Stimulated activated CD8-positive, alpha-beta memory T cell treated with anti-CD3 and anti-CD28 coated beads, Interleukin-12 subunit alpha, Interleukin-12 subunit beta, amount 100 ng/mL, for 1 hour (primary cell): ENCODE measurements around the gene DAO.
"Not testable (repeated sequence)": the region's sequence is repeated elsewhere in the genome, so short reads cannot be mapped to it uniquely, and the experiment has no call there.

Experiments
- DNase-seq: peaks from one replicate; pipeline ENCODE4 v3.0.0-alpha.2; 2020; ENCODE audit warnings: low read depth

DAO gene

DNA sequence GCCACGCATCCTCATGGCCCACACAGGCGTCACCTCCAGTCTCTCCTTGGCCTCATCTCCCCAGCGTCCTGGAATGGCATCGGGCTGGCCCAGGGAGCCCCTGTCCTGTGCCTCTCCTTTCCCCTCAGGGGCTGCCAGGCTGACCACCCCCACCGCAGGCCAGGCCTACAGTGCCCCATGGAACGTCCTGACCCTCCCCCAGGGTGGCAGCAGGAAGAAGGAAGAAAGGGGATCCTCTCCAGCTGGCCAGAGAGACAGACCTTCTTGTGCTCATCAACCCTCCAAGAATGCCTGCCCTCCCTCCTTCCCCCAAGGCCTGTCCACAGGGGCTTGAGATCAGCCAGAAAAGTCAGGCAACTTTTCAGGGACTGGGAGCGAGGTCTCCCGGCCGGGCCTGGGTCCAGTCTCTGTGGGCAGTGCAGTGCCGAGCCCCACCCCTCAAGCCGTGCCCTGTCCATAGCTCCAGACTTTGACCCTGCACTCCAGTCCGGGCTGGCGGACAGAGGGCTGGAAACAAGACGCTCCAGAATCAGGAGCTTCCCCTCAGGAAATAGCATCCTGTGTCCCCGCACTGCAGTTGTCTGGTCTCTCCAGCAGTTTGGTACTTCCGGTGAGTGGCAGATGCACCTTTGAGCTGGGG is at the start of gene DAO:
Gene DAO (plus strand): TSS at position 478 of the 640 bp plus-strand sequence. CDS start 4,915 bp downstream, outside the sequence.
- DNase-seq = no peak

DNA sequence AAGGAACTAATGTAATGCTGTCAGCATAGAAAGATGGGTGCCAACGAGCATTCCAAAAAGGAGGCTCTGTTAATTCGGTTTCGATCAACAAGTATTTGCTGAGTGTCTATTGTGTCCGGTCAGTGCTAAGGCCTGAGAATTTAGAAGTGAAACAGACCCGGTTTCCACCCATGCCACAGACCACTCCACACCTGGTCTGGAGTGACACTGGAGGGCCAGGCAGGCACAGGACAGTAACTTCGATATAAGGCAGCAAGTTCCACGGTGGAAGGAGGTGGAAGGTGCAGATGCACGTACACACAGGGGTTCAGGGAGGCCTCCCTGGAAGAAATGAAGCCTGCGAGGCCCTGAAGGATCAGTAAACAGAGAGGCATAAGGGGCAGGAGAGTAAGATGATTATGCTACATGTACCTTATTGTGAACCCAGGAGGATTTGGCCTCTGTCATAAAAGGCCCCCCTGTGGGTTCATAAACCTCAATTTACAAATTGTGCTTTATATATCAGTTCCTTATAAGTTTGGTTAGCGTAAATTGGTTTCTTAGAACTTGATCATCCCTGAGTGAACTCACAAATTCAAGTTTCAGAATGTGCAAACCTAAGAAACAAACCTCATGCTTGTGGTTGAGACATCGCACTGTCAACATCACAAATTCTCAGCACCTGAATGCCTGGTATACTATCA is 48.4 kb upstream of the DAO start:
- no peak for DNase-seq

DNA sequence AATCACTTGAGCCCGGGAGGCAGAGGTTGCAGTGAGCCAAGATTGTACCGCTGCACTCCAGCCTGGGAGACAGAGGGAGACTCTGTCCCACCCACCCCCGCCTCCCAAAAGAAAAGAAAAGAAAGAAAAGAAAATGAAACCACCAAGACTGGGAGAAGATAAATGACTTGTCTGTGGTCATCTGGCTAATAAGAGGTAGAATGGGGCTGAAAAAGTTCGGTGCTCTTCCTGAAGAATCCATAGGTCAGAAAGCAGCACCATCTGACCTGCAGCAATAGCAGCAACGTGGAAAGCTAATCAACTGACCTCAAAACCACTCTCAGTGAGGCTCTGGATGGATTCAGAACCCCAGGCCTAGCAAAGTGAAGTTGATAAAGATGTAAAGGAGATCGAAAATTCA is 47.7 kb upstream of the DAO start:
- DNase-seq = no peak

DNA sequence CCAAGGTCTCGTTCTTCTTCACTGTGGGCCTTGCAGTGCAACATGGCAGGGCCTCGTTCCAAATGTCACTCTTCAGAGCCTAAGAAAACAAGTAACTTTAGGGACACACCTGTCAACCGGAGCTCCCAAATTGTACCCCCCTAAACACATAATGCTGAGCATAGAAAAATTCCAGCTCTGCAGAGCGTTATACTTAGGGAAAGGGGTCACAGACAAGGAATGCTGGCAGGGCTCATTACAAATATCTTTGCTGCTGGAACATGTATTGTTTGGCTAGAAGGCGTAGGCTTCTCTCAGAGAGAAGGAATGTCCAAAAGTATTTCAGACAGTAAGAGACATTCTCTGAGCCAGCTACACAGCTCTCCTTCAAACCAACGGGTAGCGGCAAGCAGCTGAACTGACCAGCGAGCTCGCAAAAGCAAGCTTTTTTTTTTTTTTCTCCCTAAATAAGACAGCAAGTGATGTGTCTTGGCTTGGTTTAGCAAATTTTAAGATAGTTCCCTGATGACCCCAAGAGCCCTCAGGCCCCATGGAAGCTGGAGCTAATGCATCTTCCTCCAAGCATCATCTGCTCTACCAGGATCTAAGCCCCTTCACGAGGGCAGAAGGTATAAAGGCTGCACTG is 47.0 kb upstream of the DAO start:
- DNase-seq = no peak

DNA sequence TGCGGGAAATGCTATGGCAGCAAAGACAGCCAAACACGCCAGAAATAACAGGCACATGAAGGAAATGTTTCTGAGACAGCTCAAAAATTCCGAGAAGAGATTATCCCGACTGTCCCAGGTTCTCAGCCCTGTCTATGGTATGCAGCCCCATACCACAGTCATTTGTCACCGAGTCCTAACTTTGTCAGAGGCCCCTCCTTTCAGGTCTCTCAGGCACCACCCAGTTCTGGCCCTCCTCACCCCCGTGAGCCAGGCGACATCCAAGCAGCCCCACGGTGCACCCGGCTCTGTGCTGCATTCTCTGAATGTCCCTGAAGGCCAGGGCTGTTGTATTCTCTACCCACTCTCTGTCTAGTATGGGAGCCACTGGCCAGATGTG is 46.5 kb upstream of the DAO start:
- no peak for DNase-seq

DNA sequence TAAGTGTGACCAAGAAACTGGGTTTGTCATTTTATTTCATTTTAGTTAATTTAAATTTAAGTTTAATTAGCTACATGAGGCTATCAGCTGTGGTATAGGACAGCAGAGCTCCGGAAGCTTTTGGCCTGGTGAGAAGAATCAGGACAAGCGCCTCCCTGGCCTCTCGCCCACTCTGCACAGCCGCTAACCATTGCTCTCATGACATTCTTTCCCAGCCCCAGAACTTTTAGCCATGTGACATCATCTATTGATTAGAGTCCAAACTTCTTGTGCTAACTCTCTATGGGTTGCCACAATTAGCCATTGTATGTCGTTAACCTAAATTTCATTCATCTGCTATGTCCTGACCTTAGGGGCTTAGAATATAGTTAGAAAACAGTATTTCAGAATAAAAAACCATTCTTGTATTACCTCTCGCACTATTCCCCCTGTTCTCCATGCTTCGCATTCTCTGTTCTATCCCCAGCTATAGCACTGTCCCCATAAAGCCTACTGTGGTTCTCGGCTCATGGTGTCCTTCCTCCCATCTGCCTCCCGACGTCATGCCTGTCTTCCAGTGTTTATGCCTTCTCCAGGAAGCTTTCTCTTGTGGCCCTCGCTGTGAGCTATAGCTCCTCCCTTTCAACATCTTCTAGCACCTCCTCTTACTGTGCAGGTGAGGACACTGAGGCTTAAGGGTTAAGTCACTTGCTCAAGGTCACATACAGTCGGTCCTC is 46.0 kb upstream of the DAO start:
- no peak for DNase-seq

DNA sequence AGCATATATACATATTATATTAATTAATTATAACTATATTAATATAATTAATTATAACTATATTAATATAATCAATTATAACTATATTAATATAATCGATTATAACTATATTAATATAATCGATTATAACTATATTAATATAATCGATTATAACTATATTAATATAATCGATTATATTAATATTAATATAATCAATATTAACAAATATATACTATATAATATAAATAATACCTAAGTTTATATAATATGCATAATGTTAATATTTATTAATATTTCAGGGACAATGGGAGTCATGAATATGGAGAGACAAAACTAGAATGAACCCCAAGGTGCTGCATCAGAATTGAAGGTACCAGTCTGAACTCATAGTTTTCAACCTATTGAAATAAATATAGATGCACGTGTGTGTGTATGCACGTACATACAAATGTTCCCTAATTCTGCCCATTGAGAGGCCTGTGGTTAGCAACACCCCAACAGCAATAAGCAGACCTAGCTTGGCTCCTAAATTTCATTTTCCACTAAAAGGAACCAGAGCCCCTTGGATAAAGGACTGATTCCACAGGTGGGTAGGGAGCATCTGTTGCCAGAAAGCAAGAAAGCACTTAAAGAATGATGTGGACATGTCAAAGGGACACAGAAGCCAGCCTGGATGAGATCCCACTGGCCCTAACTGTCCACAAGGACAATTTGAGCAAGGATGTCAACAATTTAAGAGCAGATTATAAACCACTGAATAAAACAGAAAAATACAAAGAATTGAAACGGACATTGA is 43.8 kb upstream of the DAO start:
- DNase-seq = no peak

DNA sequence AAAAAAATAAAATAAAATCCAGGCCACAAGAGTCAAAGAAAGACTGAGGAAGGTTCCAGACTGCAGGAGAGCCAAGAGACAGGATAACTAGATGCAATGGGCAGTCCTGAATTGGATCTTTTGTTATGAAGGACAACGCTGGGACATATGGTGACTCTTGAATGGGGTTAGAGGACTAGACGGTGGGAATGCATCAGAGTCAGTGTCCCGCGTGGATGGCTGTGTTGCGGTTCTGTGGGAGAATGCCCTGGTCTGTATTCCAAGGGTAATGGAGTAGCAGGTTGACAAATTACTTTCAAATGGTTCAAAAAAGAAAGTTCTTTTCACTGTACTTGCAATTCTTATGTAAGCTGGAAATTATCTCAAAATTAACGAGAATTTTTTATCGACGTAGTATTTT is 42.7 kb upstream of the DAO start:
- DNase-seq = no peak

DNA sequence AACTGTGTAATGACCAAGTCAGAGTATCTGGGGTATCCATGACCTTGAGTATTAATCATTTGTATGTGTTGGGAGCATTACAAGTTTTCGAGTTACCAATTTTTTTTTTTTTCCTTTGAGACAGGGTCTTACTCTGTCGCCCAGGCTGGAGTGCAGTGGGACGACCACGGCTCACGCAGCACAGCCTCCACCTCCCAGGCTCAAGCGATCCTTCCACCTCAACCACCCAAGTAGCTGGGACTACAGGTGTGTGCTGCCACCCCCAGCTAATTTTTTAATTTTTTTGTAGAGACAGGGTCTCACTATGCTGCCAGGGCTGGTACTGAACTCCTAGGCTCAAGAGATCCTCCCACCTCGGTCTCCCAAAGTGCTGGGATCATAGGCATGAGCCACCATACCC is 42.2 kb upstream of the DAO start:
- DNase-seq = no peak

DNA sequence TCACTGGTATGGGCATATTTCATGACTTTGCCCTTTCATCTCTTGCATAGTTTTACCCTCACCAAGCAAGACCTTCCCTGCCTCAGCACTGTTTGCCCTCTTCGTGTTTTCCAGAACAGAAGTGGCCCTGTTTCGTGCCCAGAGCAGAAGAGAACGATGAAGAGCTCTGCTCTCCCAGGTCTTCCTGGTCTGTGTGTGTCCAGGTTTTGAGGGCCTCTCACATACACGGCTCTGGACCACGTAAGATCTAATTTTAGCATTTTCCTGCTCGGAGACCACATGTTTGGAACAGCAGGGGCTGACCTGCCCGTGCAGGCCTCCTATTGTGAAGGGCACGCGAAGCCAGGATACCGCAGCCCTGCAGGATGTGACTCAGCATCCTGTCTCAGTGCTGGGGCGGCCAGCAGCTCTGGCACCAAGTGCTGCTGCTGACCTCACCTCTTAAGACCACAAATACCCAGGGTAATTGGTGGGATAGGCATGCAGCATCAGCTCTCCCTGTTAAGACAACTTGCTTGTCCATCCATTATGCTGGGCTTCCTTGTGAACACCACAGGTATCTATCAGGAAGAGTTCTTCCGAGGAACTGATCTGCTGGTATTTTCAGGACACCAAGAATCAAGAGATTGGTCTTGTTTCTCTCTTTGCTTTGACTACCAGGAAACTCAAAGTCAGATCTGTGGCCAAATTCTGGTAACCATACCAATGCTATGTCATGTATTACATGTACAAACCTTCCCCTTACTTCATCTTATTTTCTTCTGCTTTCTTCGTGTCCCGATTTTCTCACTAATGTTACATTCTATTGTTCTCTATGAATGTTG is 41.5 kb upstream of the DAO start:
- peak; percentile 44 for DNase-seq

DNA sequence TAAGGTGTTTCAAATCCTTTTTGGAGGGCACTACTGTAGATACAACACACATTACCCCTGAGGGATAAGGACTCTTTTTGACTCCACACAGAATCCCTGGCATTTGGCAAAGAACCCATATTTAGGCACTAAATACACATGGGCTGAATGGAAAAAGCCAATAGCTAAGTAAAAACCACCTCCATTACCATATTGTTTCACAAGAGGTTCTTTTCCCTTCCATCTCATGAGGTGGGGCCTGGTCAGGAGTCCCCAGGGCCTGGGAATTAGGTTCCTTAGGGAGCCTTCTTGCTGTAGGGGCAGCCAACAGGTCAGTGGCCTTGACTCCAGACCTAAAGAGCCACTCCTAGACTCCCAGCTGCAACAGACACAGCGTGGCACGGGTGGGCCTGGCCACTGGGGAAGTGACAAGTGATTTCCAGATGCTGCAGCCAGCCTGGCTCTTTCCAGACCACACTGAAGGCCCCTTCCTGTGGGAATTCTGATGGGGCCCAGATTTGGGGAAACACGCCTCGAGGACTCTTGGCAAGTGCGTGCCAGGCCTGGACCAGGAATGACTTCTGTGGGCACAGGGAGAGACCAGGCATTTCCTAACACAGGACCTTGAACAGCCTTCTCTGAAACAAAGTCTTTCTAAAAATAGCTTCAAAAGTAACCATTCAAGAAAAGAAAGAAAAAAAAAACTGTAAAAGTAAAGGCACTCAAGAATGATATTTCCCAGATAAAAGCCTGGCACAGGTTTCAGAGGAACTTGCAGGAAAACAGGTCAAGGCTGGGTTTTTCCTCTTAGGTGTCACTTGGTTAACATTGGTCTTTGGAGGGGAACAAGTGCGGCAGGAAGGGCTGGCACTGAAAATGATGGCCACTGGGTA is 40.6 kb upstream of the DAO start:
- DNase-seq = no peak

DNA sequence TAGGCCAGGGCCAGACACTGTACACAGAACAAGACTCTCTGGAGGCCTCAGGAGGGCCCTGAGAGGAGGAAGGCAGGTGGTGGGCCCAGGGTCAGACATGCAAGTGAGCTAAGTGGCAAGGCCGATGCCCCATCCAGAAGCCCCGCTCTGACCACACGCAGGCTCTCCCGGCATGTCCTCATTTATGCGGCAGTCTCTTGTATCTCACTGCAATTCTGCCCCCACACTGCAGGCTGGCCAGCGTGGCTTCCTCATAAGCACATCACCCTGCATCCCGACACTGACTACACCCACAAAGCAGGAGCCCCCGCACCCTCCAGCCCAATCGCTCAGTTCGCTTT is 40.0 kb upstream of the DAO start:
- no peak for DNase-seq

DNA sequence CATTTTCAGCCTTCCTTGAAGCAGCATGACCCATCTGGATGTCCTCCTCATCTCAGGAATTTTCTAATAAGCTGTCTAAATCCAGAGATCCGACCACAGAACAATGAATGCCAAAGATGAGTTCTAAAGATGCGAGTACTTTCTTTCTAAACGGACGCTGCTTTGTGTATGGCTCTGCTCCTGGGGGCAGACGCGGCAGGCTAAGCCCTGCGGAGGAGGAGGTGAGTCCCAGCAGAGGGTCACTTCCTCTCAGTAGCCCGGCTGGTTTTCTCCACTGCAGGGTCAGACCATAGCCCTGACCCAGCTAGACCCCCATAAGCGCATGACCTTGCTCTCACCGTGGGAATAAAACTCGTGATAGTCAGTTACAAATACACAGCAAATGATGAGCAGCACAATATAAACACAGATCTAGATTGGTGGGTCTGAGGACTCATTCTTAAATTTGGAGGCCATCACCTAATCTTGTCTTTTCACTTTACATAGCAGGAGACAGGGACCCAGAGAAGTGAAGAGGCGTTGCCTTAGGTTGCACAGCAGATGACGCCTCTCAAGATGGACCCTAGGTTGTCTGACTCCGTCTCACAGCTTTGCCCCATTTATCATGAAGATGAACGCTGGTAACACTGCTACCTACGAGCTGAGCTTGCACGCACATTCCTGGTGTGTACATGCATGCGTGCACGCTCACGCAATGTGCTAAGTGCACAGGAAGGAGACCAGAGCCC is 39.1 kb upstream of the DAO start:
- no peak for DNase-seq

DNA sequence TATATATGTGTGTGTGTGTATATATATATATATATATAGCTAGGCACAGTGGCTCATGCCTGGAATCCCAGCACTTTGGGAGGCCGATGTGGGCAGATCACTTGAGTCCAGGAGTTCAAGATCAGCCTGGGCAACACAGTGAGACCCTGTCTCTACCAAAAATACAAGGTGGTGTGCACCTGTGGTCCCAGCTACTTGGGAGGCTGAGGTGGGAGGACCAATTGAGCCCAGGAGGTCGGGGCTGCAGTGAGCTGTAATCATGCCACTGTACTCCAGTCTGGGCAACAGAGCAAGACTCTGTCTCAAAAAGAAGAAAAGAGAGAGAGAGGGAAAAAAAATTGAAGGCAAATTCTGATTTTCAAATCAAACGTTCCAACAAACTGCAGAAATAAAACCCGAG is 38.1 kb upstream of the DAO start:
- not testable (repeated sequence) for DNase-seq

DNA sequence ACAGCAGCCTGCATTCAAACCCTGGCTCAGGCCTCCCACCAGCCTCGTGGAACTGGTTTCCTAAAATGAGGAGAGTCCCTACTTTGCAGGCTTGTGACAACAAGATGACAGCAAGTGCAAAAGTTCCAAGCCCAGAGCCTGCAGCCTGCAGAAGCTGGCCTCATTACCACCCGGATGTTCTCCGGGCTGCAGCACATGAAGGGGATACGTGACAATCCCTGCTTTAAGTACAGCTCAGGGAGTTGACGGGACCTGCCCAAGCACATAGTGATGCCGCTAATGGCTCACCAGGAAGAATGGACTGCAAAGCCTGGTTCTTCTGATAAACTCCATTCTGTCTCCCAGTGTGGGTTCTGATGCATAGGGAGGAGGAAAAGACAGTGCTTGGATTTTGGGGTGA is 37.5 kb upstream of the DAO start:
- no peak for DNase-seq

DNA sequence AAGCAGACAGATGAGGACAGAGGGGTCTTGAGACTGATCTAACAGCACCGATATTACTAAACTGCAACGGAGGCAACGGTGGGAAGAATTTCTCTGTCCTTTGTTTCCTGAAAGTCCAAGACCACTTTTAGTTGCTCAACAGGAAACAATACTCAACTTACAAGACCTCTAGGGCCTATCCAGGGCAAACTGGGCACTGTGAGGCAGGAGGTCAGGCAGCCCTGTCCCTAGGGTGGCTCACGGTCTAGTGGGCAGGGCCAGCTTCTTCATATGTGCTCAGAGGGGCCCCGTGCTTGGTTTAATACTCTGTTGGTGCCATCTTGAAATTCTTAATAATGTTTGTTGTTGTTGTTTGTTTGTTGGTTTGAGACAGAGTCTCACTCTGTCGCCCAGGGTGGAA is 36.7 kb upstream of the DAO start:
- no peak for DNase-seq

DNA sequence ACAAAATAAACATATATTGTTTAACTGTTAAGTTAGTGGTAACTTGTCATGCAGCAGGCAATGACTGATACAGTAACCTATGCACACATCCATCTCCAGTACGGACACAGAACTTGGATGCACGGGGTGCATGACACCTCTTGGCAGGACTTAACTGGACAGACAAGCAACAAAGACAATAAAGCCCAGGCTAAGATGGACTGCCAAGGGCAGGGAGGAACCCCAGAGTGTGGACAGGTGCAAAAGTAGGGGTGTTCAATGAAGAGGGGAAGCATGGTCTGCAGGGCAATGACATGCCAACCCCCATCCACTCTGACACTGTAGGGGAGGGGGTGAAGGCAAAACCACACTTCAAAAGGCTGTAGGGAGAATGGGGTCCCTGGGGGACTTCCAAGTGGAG is 34.2 kb upstream of the DAO start:
- DNase-seq = no peak

DNA sequence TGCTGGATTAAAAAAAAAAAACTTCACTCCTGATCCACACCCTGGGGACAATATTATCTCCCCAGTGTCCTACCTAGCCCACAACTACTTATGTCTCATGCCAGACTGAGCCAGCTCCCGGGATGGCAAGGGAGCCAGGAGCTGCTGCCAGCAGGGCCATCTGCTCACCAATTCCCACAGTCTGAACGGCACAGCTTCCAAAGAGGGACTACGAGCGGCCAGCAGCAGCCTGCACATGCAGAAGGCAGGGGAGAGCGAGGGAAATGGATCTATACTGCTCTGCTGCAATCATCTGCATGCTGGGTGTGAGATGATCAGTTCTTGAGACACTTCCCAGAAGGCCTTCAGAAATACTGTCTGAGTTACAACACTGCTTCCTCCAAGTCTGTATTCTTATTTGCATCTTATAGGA is 33.6 kb upstream of the DAO start:
- DNase-seq = no peak

DNA sequence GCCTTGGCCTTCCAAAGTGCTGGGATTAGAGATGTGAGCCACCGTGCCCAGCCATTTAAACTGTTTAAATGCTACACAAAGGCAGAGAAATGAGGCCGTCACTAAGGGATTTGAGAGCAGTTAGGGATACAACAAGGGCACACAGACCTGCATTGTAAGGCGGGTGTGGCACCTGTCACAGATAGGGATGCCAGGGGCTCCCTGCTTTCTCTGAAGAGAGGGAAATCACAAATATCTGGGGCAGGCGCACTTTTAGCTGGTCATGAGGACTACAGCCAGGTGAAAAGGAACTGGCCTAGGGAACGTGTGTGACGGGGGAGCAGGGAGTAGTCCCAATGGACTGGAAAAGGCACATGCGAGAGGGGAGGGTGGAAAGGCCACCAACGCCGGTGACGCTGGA is 32.2 kb upstream of the DAO start:
- no peak for DNase-seq

DNA sequence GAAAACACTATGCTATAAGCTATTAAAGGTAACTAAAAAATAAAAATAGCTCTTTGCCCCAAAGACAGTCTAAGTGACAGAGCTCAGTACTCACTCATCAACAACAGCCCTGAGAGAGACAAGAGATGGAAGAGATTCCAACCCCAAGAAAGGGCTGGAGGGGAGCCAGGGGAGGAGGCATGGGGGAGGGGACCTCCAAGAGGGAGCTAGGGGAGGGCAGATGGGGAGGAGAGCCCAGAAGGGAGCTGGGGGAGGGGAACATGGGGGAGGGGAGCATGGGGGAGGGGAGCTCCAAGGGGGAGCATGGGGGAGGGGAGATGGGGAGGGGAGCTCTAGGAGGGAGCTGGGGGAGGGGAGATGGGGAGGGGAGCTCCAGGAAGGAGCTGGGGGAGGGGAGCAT is 30.2 kb upstream of the DAO start:
- no peak for DNase-seq
